ENCODE data around the gene FAM181A. TPM values are rescaled to one million over a fixed set of nuclear protein-coding genes. Genes with fewer than 3 reads are reported as not detected.

Gene FAM181A
- polyA plus RNA-seq, 1 donor (not counting 4 experiments of a cell fraction or from before 2014, with no cell fraction given): 0.04 TPM

DNA sequence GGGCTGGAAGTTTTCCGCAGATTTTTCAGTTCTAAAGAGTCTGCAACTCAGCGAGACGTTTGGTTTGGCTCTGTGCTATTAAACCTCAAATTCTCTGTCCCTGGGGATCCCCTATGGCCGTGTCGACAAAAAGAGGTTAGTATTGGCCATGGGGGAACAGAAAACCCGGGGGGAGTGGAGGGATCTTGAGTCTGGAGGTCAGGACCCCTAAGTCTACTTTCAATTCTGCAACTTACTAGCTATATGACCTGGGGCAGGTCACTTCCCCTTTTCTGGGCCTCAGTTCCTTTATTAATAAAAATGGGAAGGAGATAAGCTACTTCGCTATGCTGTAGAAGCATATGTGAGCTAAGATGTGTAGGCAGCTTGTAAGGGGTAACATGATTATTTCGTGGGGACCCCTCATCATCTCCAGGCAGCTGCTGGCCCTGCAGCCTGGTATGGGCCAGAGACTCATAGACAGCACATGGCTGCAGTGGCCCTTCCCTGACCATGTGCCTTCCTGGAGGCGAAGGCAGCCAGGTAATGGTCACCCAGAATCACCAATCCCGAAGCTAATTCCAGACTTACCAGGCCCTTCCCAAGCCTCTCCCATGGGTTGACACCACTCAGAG is 40.6 kb downstream of the FAM181A start:
- FAIRE-seq (no peak), DNase-seq (ENCODE audit: low read depth, low spot score) (no peak)
- peaks cover 4% of the 10 kb centered on the region for H3K27me3 ChIP-seq (ENCODE audit: control insufficient read depth, extremely low read depth, insufficient read depth, low read length)
- dilution Hi-C loops (cut with MboI; ENCODE audit: extremely low pct_ligation_motif_present, low sequenced_read_pairs): no loop called here
- H4K20me1 ChIP-seq (ENCODE audit: control insufficient read depth, extremely low read depth, insufficient read depth, low read length): no peaks in the 10 kb centered on the region
- no peak for TF ChIP-seq EZH2 (IDR thresholded peaks at IDR 0.05; ENCODE audit: low read length)
- TF ChIP-seq, protein P1, sequence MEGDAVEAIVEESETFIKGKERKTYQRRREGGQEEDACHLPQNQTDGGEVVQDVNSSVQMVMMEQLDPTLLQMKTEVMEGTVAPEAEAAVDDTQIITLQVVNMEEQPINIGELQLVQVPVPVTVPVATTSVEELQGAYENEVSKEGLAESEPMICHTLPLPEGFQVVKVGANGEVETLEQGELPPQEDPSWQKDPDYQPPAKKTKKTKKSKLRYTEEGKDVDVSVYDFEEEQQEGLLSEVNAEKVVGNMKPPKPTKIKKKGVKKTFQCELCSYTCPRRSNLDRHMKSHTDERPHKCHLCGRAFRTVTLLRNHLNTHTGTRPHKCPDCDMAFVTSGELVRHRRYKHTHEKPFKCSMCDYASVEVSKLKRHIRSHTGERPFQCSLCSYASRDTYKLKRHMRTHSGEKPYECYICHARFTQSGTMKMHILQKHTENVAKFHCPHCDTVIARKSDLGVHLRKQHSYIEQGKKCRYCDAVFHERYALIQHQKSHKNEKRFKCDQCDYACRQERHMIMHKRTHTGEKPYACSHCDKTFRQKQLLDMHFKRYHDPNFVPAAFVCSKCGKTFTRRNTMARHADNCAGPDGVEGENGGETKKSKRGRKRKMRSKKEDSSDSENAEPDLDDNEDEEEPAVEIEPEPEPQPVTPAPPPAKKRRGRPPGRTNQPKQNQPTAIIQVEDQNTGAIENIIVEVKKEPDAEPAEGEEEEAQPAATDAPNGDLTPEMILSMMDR (optimal IDR thresholded peaks at IDR 0.05 in 1 of 3, IDR thresholded peaks at IDR 0.05 in 1 of 3, conservative IDR thresholded peaks at IDR 0.05 in 1 of 3; ENCODE audit: extremely low read depth in 1 of 3, insufficient read depth in 2 of 3, low read length in 3 of 3): no peak
- peaks cover 7% of the 10 kb centered on the region for H3K4me1 ChIP-seq (ENCODE audit: control insufficient read depth, extremely low read depth, insufficient read depth, low read length)
- H3K36me3 ChIP-seq (ENCODE audit: control insufficient read depth in 2 of 2, extremely low read depth in 1 of 2, insufficient read depth in 2 of 2, low read length in 2 of 2): no peaks in the 10 kb centered on the region
- no peak overlapping the region for H3K4me2 ChIP-seq (ENCODE audit: control insufficient read depth, extremely low read depth, insufficient read depth, low read depth, low read length)
- no peaks in the 10 kb centered on the region for H3K79me2 ChIP-seq (ENCODE audit: control insufficient read depth, insufficient read depth, low read length)
- H2AFZ ChIP-seq (ENCODE audit: control insufficient read depth, low read length): no peak overlapping the region
- H3K9me3 ChIP-seq (ENCODE audit: control insufficient read depth, low read depth, low read length): no peaks in the 10 kb centered on the region
- no peaks in the 10 kb centered on the region for H3K9me1 ChIP-seq (ENCODE audit: control insufficient read depth, extremely low read depth, insufficient read depth, low read length)
- H3K27ac ChIP-seq (ENCODE audit: control insufficient read depth, insufficient read depth, low read length): no peak overlapping the region
- H3K9ac ChIP-seq (ENCODE audit: control insufficient read depth, extremely low read depth, insufficient read depth, low read length): no peak overlapping the region
- H3K4me3 ChIP-seq (ENCODE audit: control insufficient read depth in 2 of 3, extremely low read depth in 1 of 3, insufficient read depth in 2 of 3, low read depth in 1 of 3, low read length in 3 of 3): no peak overlapping the region

GRCh38 chr14:93969082-93969828 is 42.1 kb downstream of the FAM181A start:
- Histone ChIP-seq H3K27ac (ENCODE audit: control insufficient read depth, insufficient read depth, low read length) (no peak overlapping the region), H3K4me1 (ENCODE audit: control insufficient read depth, extremely low read depth, insufficient read depth, low read length) (peaks cover 7% of the 10 kb centered on the region), H4K20me1 (ENCODE audit: control insufficient read depth, extremely low read depth, insufficient read depth, low read length) (no peaks in the 10 kb centered on the region), H3K9ac (ENCODE audit: control insufficient read depth, extremely low read depth, insufficient read depth, low read length) (no peak overlapping the region), H2AFZ (ENCODE audit: control insufficient read depth, low read length) (no peak overlapping the region), H3K79me2 (ENCODE audit: control insufficient read depth, insufficient read depth, low read length) (no peaks in the 10 kb centered on the region), H3K9me1 (ENCODE audit: control insufficient read depth, extremely low read depth, insufficient read depth, low read length) (no peaks in the 10 kb centered on the region), H3K27me3 (ENCODE audit: control insufficient read depth, extremely low read depth, insufficient read depth, low read length) (peaks cover 12% of the 10 kb centered on the region), H3K4me2 (ENCODE audit: control insufficient read depth, extremely low read depth, insufficient read depth, low read depth, low read length) (no peak overlapping the region), H3K9me3 (ENCODE audit: control insufficient read depth, low read depth, low read length) (no peaks in the 10 kb centered on the region), H3K4me3 (ENCODE audit: control insufficient read depth in 2 of 3, extremely low read depth in 1 of 3, insufficient read depth in 2 of 3, low read depth in 1 of 3, low read length in 3 of 3) (no peak overlapping the region), H3K36me3 (ENCODE audit: control insufficient read depth in 2 of 2, extremely low read depth in 1 of 2, insufficient read depth in 2 of 2, low read length in 2 of 2) (no peaks in the 10 kb centered on the region)
- FAIRE-seq: no peak
- TF ChIP-seq, protein P1 (optimal IDR thresholded peaks at IDR 0.05 in 1 of 3, IDR thresholded peaks at IDR 0.05 in 1 of 3, conservative IDR thresholded peaks at IDR 0.05 in 1 of 3; ENCODE audit: extremely low read depth in 1 of 3, insufficient read depth in 2 of 3, low read length in 3 of 3): no peak
- no peak for TF ChIP-seq EZH2 (IDR thresholded peaks at IDR 0.05; ENCODE audit: low read length)
- DNase-seq (ENCODE audit: low read depth, low spot score): no peak
- dilution Hi-C loops (cut with MboI; ENCODE audit: extremely low pct_ligation_motif_present, low sequenced_read_pairs): no loop called here

All from keratinocyte (primary cell).